ENCODE measurements around the gene N4BP2L2. TPM values are rescaled to one million over a fixed set of nuclear protein-coding genes. Genes with fewer than 3 reads are reported as not detected.

Gene N4BP2L2
- total and polyA plus RNA-seq, 2 of the 4 experiments (the other 2 are of a cell fraction): 28.7 to 34.6 TPM

GRCh38 chr13:32414580-32414979 is 124.0 kb downstream of the N4BP2L2 start:
- Histone ChIP-seq H3K27ac (ENCODE audit: insufficient read depth, low read length) (no peak overlapping the region), H4K8ac (ENCODE audit: low read depth in 2 of 2, low read length in 2 of 2) (no peak overlapping the region), H3K56ac (ENCODE audit: extremely low read depth, insufficient read depth, low read length) (no peak overlapping the region), H3K9me3 (ENCODE audit: control insufficient read depth, insufficient read depth, low read length) (no peaks in the 10 kb centered on the region), H3K27me3 (ENCODE audit: control insufficient read depth, insufficient read depth, low read length) (no peaks in the 10 kb centered on the region), H3K4ac (ENCODE audit: low read depth, low read length) (no peak overlapping the region), H2AK9ac (replicated peaks; ENCODE audit: low read depth, low read length, poor library complexity) (no peak overlapping the region), H4K5ac (ENCODE audit: low read depth, low read length) (no peak overlapping the region), H3K9me1 (ENCODE audit: insufficient read depth, low read length) (no peaks in the 10 kb centered on the region), H3K4me2 (ENCODE audit: low read depth, low read length) (no peak overlapping the region), H4K91ac (ENCODE audit: insufficient read depth, low read depth, low read length) (no peak overlapping the region), H3K18ac (ENCODE audit: low read depth, low read length) (no peak overlapping the region), H2AK5ac (ENCODE audit: low read depth, low read length) (no peak overlapping the region), H2BK120ac (ENCODE audit: low read depth, low read length) (no peak overlapping the region), H2BK15ac (ENCODE audit: low read depth, low read length) (no peak overlapping the region), H2BK20ac (ENCODE audit: low read depth, low read length) (no peak overlapping the region), H3K79me1 (ENCODE audit: low read depth in 1 of 2, low read length in 2 of 2) (no peaks in the 10 kb centered on the region), H2AFZ (replicated peaks; ENCODE audit: low read length, poor library complexity) (no peak overlapping the region), H3K23ac (ENCODE audit: low read depth, low read length) (no peak overlapping the region), H3K4me1 (ENCODE audit: control insufficient read depth, insufficient read depth, low read length) (peaks cover 3% of the 10 kb centered on the region), H3K14ac (replicated peaks; ENCODE audit: low read depth, low read length) (no peak overlapping the region), H2BK5ac (ENCODE audit: low read depth, low read length, poor library complexity, severe bottlenecking) (no peak overlapping the region), H3K36me3 (ENCODE audit: control insufficient read depth, insufficient read depth, low read length) (no peaks in the 10 kb centered on the region), H3K9ac (ENCODE audit: low read depth, low read length) (no peak overlapping the region), H3K4me3 (ENCODE audit: insufficient read depth, low read depth, low read length) (no peak overlapping the region), H4K20me1 (ENCODE audit: insufficient read depth, low read length) (no peaks in the 10 kb centered on the region)
- ChIA-PET CTCF (interaction anchor here (0.5 to 1.7 kb wide), 4 partner anchors 10 to 127 kb away, joined by 3 to 7 read pairs (median 4); no protein-coding TSS in a partner anchor), POLR2A (ENCODE audit: unreplicated experiment) (no interaction called here)
- BruUV-seq (replicated peaks): no TSS peak
- TF ChIP-seq SMC3 (IDR thresholded peaks at IDR 0.05; ENCODE audit: low read depth, low read length): no peak
- ATAC-seq (ENCODE audit: low read depth) (no peak), DNase-seq (no peak)
- 100% methylated on average over 1 of the region's 2 CpGs; no CpG with 5 or more reads in 1 of the 2 experiments for WGBS, 2 experiments (ENCODE audit: extremely low coverage in 2 of 2, insufficient read length in 1 of 2)
- in situ Hi-C loops (cut with MboI; ENCODE audit: low sequenced_read_pairs): no loop called here
- dilution Hi-C loops (cut with HindIII; ENCODE audit: low sequenced_read_pairs, unreplicated experiment): no loop called here
- intact Hi-C loops (cut with micrococcal nuclease): no loop called here

Measured in IMR-90 (cell line).